Tibial nerve (tissue), 4 donors: ENCODE data around the gene SARNP. TPM values are rescaled to one million over a fixed set of nuclear protein-coding genes. Genes with fewer than 3 reads are reported as not detected.

Experiments used
- DNase-seq, 2 donors: peaks; one replicate each; pipeline ENCODE4 v3.0.0-alpha.2; 2019; ENCODE audit warnings: low spot score in 2 of 2
- H3K27ac ChIP-seq, 4 donors: fragments of 200-600 bp; sonication (generic) in 3 of 4; one replicate each; pipeline ENCODE4 v1.5.1; 2017 to 2019; ENCODE audit warnings: mild to moderate bottlenecking in 1 of 4
- H3K27me3 ChIP-seq, 2 donors: fragments of 200-600 bp; sonication (generic) in 1 of 2; one replicate each; pipeline versions ENCODE4 v1.5.1 to v1.6.0; 2017 to 2019
- H3K36me3 ChIP-seq, 3 donors: fragments of 200-600 bp; sonication (generic); one replicate each; pipeline ENCODE4 v1.5.1; 2018 to 2019
- H3K4me1 ChIP-seq, 4 donors: fragments of 200-600 bp; sonication (generic) in 3 of 4; one replicate each; pipeline ENCODE4 v1.5.1; 2017 to 2019
- H3K4me3 ChIP-seq, 4 donors: fragments of 200-600 bp; sonication (generic) in 3 of 4; one replicate each; pipeline ENCODE4 v1.5.1; 2017 to 2019; ENCODE audit warnings: mild to moderate bottlenecking in 1 of 4, moderate library complexity in 1 of 4
- H3K9me3 ChIP-seq, 4 donors: fragments of 200-600 bp; sonication (generic) in 3 of 4; one replicate each; pipeline ENCODE4 v1.5.1; 2017 to 2019
- CTCF ChIP-seq, 5 experiments: fragments of 200-600 bp in 3 of 5; fragments of 450-650 bp in 2 of 5; sonication (generic) in 3 of 5; IDR thresholded peaks; one replicate each; pipeline ENCODE4 v1.5.1; 2016 to 2019; ENCODE audit warnings: antibody characterized with exemption in 5 of 5, mild to moderate bottlenecking in 3 of 5, moderate library complexity in 2 of 5
- EP300 ChIP-seq, 2 donors: sonication (generic); formaldehyde crosslinking; IDR thresholded peaks; one replicate each; pipeline ENCODE4 v1.6.1; 2017; ENCODE audit warnings: antibody characterized with exemption in 2 of 2, mild to moderate bottlenecking in 1 of 2
- POLR2A ChIP-seq, 2 donors: fragments of 450-650 bp; IDR thresholded peaks; one replicate each; pipeline ENCODE4 v1.6.1; 2017; ENCODE audit warnings: antibody characterized with exemption in 2 of 2, mild to moderate bottlenecking in 2 of 2, moderate library complexity in 2 of 2
- WGBS, 2 donors: methylation state at CpG; one replicate each; pipeline ENCODE4 v1.1.5; 2018; 5-methylcytosine and 5-hydroxymethylcytosine counted together
- total RNA-seq, 4 donors: library from RNA; depleted of rRNA; stranded (reverse); fragments of >200 nt; gene quantifications; one replicate each; pipeline ENCODE4 v1.1.0, GENCODE V29; 2016

Gene SARNP
- total RNA-seq, 4 donors from 2014 or later: 33.3 to 62.8 (median 52.8) TPM

GRCh38 chr12:55788546-55788945 is 29.0 kb downstream of the SARNP start:
- no peak overlapping the region for H3K4me3 ChIP-seq
- no peaks in the 10 kb centered on the region for H3K27me3 ChIP-seq
- H3K27ac ChIP-seq: no peak overlapping the region
- TF ChIP-seq POLR2A (IDR thresholded peaks at IDR 0.05) (no peak), CTCF (IDR thresholded peaks at IDR 0.05) (no peak), EP300 (IDR thresholded peaks at IDR 0.05) (no peak)
- DNase-seq: no peak
- H3K4me1 ChIP-seq: no peaks in the 10 kb centered on the region
- H3K36me3 ChIP-seq: peaks cover 0 to 92% (median 0%) of the 10 kb centered on the region in 3 donors
- H3K9me3 ChIP-seq: no peaks in the 10 kb centered on the region
- WGBS, 2 donors: 82 to 87% methylated on average over 7 of the region's 7 CpGs

GRCh38 chr12:55780685-55781084 is 36.8 kb downstream of the SARNP start:
- Histone ChIP-seq H3K27ac (no peak overlapping the region), H3K27me3 (no peaks in the 10 kb centered on the region), H3K36me3 (peaks cover 0 to 92% (median 0%) of the 10 kb centered on the region in 3 donors), H3K9me3 (no peaks in the 10 kb centered on the region), H3K4me1 (peaks cover 0 to 12% (median 0%) of the 10 kb centered on the region in 4 donors), H3K4me3 (no peak overlapping the region)
- DNase-seq: no peak
- no peak for TF ChIP-seq CTCF (IDR thresholded peaks at IDR 0.05)
- no peak for TF ChIP-seq EP300 (IDR thresholded peaks at IDR 0.05)
- TF ChIP-seq POLR2A (IDR thresholded peaks at IDR 0.05): no peak
- 40 to 49% methylated on average over 2 of the region's 2 CpGs for WGBS, 2 donors

GRCh38 chr12:55777856-55778255 is 39.7 kb downstream of the SARNP start:
- TF ChIP-seq EP300 (IDR thresholded peaks at IDR 0.05) (no peak), CTCF (IDR thresholded peaks at IDR 0.05) (no peak), POLR2A (IDR thresholded peaks at IDR 0.05) (no peak)
- peaks cover 0 to 12% (median 0%) of the 10 kb centered on the region in 4 donors for H3K4me1 ChIP-seq
- no peak for DNase-seq
- WGBS, 2 donors: 56 to 57% methylated on average over 3 of the region's 3 CpGs
- no peaks in the 10 kb centered on the region for H3K27me3 ChIP-seq
- no peak overlapping the region for H3K4me3 ChIP-seq
- no peaks in the 10 kb centered on the region for H3K9me3 ChIP-seq
- H3K27ac ChIP-seq: no peak overlapping the region
- H3K36me3 ChIP-seq: peaks cover 0 to 71% (median 0%) of the 10 kb centered on the region in 3 donors

GRCh38 chr12:55771736-55772135 is 45.8 kb downstream of the SARNP start:
- 65 to 66% methylated on average over 6 of the region's 6 CpGs for WGBS, 2 donors
- Histone ChIP-seq H3K27ac (no peak overlapping the region), H3K27me3 (no peaks in the 10 kb centered on the region), H3K36me3 (peaks cover 0 to 56% (median 0%) of the 10 kb centered on the region in 3 donors), H3K4me1 (no peaks in the 10 kb centered on the region), H3K9me3 (no peaks in the 10 kb centered on the region), H3K4me3 (no peak overlapping the region)
- no peak for DNase-seq
- TF ChIP-seq CTCF (IDR thresholded peaks at IDR 0.05) (no peak), POLR2A (IDR thresholded peaks at IDR 0.05) (no peak), EP300 (IDR thresholded peaks at IDR 0.05) (no peak)

GRCh38 chr12:55767156-55767555 is 50.4 kb downstream of the SARNP start:
- Histone ChIP-seq H3K27me3 (no peaks in the 10 kb centered on the region), H3K9me3 (no peaks in the 10 kb centered on the region), H3K4me1 (no peaks in the 10 kb centered on the region), H3K27ac (no peak overlapping the region), H3K4me3 (no peak overlapping the region), H3K36me3 (peaks cover 0 to 62% (median 0%) of the 10 kb centered on the region in 3 donors)
- no peak for TF ChIP-seq POLR2A (IDR thresholded peaks at IDR 0.05)
- no peak for TF ChIP-seq EP300 (IDR thresholded peaks at IDR 0.05)
- TF ChIP-seq CTCF (IDR thresholded peaks at IDR 0.05): no peak
- DNase-seq: no peak
- WGBS, 2 donors: 91 to 99% methylated on average over 4 of the region's 4 CpGs
